Limb (tissue), 2 donors: ENCODE results near the gene NYAP2.

Experiments
- DNase-seq, 2 donors: peaks; one replicate each; pipeline ENCODE4 v3.0.0-alpha.2; 2016; ENCODE audit errors: extremely low spot score in 2 of 2

Gene NYAP2

GRCh38 chr2:225616848-225617247, 217.3 kb downstream of the NYAP2 start:
- DNase-seq = no peak

- DNase-seq = no peak
Measured at GRCh38 chr2:225620227-225620626, 220.7 kb downstream of the NYAP2 start.

- no peak for DNase-seq
Measured at GRCh38 chr2:225630824-225631533, 231.5 kb downstream of the NYAP2 start.

GRCh38 chr2:225632351-225632750, 232.8 kb downstream of the NYAP2 start:
- no peak for DNase-seq

GRCh38 chr2:225636558-225636957, 237.0 kb downstream of the NYAP2 start:
- DNase-seq = no peak

- no peak for DNase-seq
Measured at GRCh38 chr2:225637259-225637658, 237.7 kb downstream of the NYAP2 start.

GRCh38 chr2:225640550-225640949, 241.0 kb downstream of the NYAP2 start:
- DNase-seq = no peak

GRCh38 chr2:225649274-225649673, 249.8 kb downstream of the NYAP2 start:
- DNase-seq = no peak

GRCh38 chr2:225650041-225650440, 250.5 kb downstream of the NYAP2 start:
- no peak for DNase-seq

- peak; percentile 72 to 84 for DNase-seq
Measured at GRCh38 chr2:225660262-225661131, 261.0 kb downstream of the NYAP2 start.

- no peak for DNase-seq
Measured at GRCh38 chr2:225662101-225662500, 262.6 kb downstream of the NYAP2 start.

- DNase-seq = no peak
Measured at GRCh38 chr2:225667445-225667844, 267.9 kb downstream of the NYAP2 start.

- peak in 1 of 2 donors; percentile 62 for DNase-seq
Measured at GRCh38 chr2:225668606-225669266, 269.2 kb downstream of the NYAP2 start.

- DNase-seq = peak in 1 of 2 donors; percentile 71
Measured at GRCh38 chr2:225670111-225670974, 270.8 kb downstream of the NYAP2 start.

GRCh38 chr2:225678792-225679191, 279.3 kb downstream of the NYAP2 start:
- no peak for DNase-seq

GRCh38 chr2:225683258-225683657, 283.7 kb downstream of the NYAP2 start:
- DNase-seq = no peak

- DNase-seq = no peak
Measured at GRCh38 chr2:225690153-225690552, 290.6 kb downstream of the NYAP2 start.

GRCh38 chr2:225691711-225692110, 292.2 kb downstream of the NYAP2 start:
- no peak for DNase-seq

- no peak for DNase-seq
Measured at GRCh38 chr2:225693259-225693658, 293.7 kb downstream of the NYAP2 start.

- DNase-seq = no peak
Measured at GRCh38 chr2:225694664-225695063, 295.2 kb downstream of the NYAP2 start.

GRCh38 chr2:225697936-225698335, 298.4 kb downstream of the NYAP2 start:
- no peak for DNase-seq
